Activated CD8-positive, alpha-beta memory T cell treated with anti-CD3 and anti-CD28 coated beads for 1 hour (primary cell): ENCODE measurements around the gene FAM9C.

Experiments
- DNase-seq, 2 donors: peaks; one replicate each; pipeline ENCODE4 v3.0.0-alpha.2; 2020; ENCODE audit warnings: low read depth in 1 of 2; ENCODE audit errors: extremely low read depth in 1 of 2

The FAM9C gene

DNA sequence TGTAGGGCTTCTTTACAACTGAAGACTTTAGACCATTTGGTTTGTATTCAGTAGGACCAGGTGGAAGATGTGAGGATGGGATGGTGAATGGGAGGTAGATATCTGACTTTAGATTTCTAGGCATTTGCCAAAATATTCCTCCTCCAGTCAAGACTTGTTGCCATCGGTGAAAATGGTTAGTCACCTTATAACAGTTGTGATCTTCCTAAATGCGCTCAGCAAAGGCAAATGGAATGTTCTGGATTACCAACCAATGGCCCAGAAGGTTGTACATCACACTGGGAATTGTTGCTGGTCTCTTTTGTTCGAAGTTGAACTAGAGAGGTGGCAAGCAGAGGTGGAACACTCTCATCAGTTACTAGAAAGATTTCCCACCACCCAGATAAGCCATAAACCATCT is 35.6 kb downstream of the FAM9C start:
- no peak for DNase-seq

DNA sequence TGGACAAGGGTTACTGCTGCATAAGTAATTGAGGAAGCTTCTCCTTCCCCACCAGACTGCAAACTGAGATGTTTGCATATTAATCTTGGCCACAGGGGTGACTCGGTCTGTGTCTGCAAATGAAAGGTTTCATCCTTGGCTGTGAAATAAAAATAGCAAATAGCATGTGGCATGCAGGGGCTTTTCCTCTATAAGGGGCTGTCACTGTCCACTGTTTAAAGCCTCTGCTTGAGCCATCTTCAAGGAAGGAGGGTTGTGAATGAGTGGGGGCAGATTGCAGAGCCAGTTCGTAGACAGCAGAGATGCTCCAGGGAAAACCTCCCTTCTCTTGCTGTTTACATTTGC is 36.3 kb downstream of the FAM9C start:
- no peak for DNase-seq

DNA sequence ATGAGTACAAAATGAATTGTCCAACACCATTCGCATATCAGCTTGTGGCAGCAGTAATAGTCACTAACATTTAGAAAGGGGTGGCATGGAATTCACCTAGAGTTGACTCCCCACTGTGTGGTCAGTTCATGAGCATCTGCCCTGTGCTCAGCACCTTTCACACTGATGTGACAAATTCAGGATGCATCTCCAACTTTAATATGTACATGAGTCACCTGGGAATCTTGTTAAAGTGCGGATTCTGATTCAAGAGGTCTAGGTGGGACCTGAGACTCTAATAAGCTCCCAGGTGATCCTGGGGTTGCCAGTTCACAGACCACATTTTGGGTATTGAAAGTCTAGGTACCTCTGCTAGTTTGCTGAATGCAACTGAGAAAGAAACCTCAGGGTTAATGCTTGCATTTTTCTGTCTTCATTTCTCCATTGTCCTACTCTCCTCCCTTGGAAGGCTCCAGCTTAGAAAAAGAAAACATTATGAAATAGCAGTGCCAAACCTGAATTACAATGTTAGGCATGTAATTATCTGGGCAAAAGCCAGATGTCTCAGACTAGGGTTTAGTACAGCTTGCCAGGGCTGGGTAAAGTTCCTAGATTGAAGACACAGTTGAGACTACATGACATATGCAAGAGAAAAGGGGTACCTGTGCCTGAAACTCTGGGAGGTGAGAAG is 36.8 kb downstream of the FAM9C start:
- DNase-seq = no peak

GRCh38 chrX:13005661-13006473 is 38.6 kb downstream of the FAM9C start:
- DNase-seq = no peak

DNA sequence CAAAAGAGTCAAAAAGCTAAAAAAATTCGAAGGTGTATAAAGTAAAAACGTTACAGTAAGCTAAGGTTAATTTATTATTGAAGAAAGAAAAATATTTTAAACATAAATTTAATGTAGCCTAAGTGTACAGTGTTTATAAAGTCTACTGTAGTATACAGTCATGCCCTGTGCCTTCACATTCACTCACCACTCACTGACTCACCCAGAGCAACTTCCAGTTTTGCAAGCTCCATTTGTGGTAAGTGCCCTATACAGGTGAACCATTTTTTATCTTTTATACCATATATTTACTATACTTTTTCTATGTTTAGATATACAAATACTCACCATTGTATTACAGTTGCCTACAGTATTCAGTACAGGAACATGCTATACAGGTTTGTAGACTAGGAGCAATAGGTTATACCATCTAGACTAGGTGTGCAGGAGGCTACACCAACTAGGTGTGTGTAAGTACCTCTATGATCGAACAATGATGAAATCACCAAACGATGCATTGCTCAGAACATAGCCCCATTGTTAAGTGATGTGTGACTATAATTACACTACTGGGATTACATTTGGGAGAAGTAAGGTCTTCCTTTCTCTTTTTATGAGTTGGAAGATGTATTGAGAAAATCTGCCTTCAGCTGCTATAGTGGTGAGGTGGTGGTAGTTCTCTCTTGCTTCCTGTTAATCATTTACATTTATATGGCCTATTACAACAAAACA is 42.3 kb downstream of the FAM9C start:
- DNase-seq = no peak

DNA sequence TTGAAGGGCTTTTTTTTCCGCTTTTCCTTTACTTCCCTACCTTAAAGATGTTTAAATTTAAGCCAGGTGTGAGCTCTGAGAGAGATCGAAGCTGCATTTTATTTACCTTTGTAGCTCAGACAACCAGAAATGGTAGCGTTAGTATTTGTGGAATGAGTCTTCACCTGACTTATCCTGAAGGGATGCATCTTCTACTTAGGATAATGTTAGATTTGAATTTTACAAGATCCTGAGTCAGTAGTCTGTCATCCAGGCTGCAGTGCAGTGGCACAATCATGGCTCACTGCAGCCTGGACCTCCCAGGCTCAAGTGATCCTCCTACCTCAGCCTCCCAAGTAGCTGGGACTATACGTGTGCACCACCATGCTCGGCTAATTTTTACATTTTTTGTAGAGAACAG is 43.3 kb downstream of the FAM9C start:
- DNase-seq = no peak

DNA sequence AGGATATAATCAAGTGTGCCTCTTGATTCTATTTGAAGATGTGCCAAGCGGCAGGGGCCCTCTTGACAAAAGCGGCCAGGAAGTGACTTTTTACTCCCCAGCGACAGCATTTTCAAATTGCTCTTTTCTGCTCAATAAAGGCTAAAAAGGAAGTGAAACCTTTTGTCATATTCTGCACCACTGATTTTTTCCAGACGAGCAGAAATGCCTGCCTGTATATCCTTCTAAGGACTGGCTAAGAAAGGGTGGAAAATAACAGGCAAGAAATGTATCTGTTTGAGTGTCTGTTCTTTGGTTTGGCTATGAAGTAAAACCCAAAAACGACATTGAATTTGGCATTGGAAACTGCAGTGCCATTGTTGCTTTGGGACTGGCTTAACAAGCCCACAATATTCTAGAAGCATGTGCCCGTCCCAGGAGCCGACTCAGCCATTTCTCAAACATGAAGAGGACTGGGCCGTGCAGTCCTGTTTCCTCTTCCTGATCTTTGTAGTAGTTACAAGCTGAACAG is 44.1 kb downstream of the FAM9C start:
- DNase-seq = no peak

- no peak for DNase-seq
Observed at GRCh38 chrX:12999422-12999821, 45.0 kb downstream of the FAM9C start.

DNA sequence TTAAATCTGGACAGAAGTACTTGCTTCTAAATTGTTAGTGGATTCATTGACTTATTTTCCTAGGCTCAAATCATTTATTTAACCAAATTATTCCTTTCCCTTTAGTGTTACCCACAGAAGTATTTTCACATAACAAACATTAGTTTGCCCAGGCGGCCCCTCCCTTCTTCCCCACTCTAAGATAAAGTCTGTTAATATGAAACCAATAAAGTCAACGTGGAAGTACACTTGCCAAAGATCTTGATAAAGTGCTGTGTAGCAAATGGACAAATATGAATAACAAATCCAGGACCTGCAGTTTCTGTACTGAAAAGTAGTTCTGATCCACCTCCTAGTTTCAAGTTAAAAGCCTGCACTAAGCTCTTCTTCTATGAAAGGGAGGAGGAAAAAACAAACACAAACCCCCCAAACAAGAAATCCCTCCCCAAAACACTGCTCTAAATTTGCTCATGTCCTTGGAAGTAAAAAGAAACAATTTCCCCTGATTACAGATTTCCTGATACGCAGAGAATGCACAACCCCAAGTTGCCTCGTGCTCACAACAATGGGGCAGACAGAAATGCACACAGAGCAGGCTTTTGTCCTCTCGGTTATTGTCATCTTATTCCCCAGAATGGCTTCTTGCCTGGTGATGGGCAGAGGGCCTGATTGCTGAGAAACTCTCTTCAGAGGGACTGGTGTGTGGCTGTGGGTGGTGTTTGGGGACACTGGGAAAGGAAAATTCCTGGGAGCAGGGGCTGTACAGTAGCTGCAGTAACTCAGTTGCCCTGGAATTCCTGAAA is 46.3 kb downstream of the FAM9C start:
- no peak for DNase-seq

DNA sequence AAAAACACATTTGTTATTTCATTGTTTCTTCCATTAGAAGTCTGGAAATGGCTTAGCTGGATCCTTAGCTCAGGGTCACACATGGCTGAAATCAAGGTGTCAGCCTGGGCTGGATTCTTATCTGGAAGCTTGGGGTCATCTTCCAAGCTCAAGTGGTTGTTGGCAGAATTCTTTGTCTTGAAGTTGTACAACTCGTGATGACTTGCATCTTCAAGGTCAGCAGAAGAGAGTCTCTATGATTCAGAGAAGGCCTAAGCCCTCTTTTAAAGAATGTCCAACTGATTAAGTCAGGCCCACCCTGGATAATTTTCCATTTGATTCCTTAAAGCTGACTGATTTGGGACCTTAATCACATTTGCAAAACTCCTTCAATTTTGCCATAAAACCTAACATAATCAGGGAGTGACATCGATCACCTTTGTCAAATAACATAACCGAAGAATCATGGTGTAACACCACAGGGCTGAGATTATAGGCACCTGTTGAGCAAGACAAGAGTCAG is 47.4 kb downstream of the FAM9C start:
- no peak for DNase-seq

- DNase-seq = no peak
Observed at GRCh38 chrX:12994321-12994720, 50.1 kb downstream of the FAM9C start.

DNA sequence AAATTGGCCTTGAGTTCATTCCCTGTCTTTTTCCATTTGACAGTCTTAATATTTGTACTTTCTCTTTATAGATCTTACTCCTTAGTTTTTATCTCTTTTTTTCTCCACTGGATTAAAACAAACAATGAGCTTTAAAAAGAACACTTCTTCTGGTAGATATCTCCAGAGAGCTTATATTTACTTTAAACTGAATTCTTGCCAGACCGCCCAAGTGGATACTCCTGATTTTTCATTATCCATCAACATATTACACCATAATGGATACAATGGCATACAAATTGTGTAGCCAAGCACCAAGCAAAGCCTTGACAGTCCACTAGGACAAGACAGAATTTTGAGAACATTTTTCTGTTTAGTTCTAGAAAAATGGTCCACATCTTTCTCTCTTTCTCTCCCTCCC is 50.6 kb downstream of the FAM9C start:
- DNase-seq = no peak

GRCh38 chrX:12992544-12993118 is 51.8 kb downstream of the FAM9C start:
- DNase-seq = no peak

GRCh38 chrX:12991575-12991974 is 52.8 kb downstream of the FAM9C start:
- no peak for DNase-seq

GRCh38 chrX:12989461-12989860 is 55.0 kb downstream of the FAM9C start:
- DNase-seq = no peak

DNA sequence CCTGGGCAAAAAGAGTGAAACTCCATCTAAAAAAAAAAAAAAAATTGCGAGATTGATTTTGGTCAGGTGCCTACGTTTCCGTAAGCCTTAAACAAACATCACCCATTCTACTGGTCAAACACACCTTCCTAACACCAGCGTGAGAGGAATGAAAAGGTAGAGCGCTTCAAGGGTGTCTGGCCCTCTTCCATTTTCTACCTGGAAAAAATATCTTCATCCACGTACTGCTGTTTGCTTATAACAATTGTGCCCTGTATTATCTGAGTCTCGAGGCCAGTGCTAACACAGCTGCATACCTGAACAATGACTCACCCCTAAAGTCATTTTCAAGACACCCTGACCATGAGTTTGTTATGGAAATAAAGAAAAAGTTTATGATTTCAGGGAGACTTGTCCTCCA is 55.6 kb downstream of the FAM9C start:
- DNase-seq = no peak

DNA sequence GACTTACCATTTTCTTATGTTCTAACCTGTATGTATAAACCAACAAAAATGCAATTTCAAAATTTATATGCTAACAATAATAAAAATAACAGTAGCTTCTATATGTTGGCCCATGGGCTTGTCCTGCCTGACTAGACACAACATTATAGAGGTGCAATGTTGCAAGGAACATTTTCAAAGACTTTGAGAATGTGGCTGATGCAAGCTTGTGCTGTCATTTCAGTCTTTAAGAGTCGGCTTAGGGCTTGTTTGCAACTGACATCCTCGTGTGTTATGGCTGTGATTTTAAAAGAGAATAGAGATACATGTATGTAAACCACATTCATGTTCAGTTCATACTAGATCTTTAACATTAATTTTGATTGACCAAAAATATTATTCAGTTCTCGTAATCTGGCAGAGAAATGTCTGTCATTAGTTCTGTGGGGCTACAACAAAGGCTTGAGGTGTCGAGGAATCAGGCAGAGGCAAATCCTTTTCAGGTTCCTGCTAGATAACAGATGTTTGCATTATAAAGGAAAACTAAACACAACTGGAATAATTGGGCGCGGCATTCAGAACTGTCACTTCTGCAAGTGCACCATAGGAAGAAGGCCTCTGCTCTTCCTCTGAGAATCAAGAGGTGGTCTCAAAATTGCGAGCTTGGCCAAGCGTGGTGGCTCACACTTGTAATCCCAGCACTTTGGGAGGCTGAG is 56.4 kb downstream of the FAM9C start:
- DNase-seq = no peak

DNA sequence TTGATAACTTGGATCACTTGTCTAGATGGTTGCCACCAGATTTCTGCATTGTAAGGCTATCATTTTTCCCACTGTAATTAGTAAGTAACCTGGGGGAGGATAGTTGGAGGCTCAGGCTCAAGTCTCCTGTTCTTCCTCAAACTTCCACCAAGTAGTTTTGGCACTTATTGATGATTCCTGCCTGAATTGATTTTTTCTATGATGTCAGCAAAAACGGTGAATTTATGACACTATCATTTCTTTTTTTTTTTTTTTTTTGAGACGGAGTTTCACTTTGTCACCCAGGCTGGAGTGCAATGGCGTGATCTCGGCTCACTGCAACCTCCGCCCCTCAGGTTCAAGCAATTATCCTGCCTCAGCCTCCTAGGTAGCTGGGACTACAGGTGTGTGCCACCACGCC is 57.1 kb downstream of the FAM9C start:
- no peak for DNase-seq

DNA sequence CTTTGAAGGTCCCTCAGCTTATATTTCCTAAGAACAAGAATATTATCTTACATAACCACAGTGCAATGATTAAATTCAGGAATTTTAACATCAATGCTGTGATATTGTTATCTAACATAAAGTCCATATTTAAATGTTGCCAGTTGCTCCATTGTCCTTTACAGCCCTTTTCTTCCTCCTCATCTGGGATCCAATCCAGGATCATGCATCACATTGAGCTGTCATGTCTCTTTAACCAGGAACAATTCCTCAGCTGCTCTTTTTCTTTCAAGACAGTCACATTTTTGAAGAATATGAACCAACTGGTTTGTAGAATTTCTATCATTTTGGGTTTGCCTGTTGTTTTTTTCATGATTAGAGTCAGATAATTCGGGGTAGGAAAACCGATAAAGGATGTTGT is 57.5 kb downstream of the FAM9C start:
- DNase-seq = no peak
